ENCODE measurements around the gene PSTPIP1. TPM values are rescaled to one million over a fixed set of nuclear protein-coding genes. Genes with fewer than 3 reads are reported as not detected.

PSTPIP1 gene
- total and polyA plus RNA-seq, 9 of the 15 experiments (the other 6 are each of a cell fraction or from before 2014, with no cell fraction given), result not detected

- TF ChIP-seq CBX5 (IDR thresholded peaks at IDR 0.05; ENCODE audit: borderline replicate concordance, low read depth), result no peak
- peak; percentile 90 for TF ChIP-seq RAD51 (IDR thresholded peaks at IDR 0.05; ENCODE audit: borderline replicate concordance, low read depth)
- no peak for TF ChIP-seq ZBTB33 (CRISPR knock-in tag; IDR thresholded peaks at IDR 0.05)
- peak; percentile 25; the same call in 1 of the 2 replicates for TF ChIP-seq REST (IDR thresholded peaks at IDR 0.05; ENCODE audit: borderline replicate concordance)
- TF ChIP-seq REST (CRISPR knock-in tag; IDR thresholded peaks at IDR 0.05; ENCODE audit: low read depth), result no peak
- no peak for TF ChIP-seq RUNX1 (IDR thresholded peaks at IDR 0.05; ENCODE audit: low read depth)
- TF ChIP-seq CBFA2T2 (conservative IDR thresholded peaks at IDR 0.05), result peak; percentile 49
Observed at GRCh38 chr15:76991741-76992645, 2.9 kb upstream of the PSTPIP1 start (continued).

All from K562 (cell line).